ENCODE measurements around the gene RRP36. TPM values are rescaled to one million over a fixed set of nuclear protein-coding genes. Genes with fewer than 3 reads are reported as not detected.

RRP36 gene
- total and polyA plus RNA-seq, 2 of the 8 experiments (the other 6 are each of a cell fraction or from before 2014, with no cell fraction given) = 33.9 to 92.3 TPM

DNA sequence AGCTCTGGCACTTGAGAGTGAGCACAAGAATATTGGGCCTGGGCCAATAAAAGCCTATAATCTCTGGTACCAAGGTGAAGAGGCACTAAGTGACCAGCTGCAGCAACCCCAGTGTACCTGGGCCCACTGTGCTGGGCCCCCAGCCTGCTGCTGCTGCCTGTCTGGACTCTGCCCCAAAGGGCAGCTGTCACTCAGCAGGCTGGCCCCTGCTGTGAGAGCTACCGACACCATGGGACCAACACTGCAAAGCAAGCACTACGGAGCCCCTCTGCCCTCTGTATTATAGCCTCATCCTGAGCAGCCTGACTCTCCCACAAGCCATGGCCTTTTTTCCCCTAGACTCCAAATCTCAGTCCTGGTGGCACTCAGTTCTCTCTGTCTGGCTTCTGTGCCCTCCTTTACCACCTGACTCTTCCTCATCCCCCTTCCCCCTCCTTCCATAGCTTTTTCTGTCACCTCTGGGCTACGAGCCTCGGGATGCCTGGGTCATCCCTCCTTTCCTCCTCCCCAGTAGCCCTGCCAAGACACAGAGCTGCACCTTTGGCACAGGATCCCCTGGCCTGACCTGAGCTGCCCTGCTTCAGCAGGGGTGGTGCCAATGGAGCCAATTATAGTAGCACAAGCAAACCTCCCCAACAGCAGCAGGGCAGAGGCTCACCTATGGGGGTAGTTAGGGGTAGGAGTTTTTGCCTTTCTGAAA, 14.2 kb downstream of the RRP36 start:
- H2AK5ac ChIP-seq (ENCODE audit: low read depth, low read length) = no peak overlapping the region
- H3K4me1 ChIP-seq (replicated peaks in 1 of 4; ENCODE audit: control insufficient read depth in 3 of 4, insufficient read depth in 4 of 4, low read length in 3 of 4) = no peaks in the 10 kb centered on the region
- no peak overlapping the region for H2BK20ac ChIP-seq (ENCODE audit: low read length)
- no peak overlapping the region for H3K23ac ChIP-seq (ENCODE audit: insufficient read length)
- H3K79me1 ChIP-seq (ENCODE audit: low read depth, low read length) = no peaks in the 10 kb centered on the region
- H3K9me3 ChIP-seq (ENCODE audit: insufficient read depth in 2 of 2, low read depth in 1 of 2, low read length in 1 of 2) = no peaks in the 10 kb centered on the region
- H4K20me1 ChIP-seq (replicated peaks in 1 of 2; ENCODE audit: control insufficient read depth in 1 of 2, insufficient read depth in 2 of 2, low read length in 2 of 2) = peaks cover 2 to 16% of the 10 kb centered on the region in 2 experiments
- H3K9ac ChIP-seq (replicated peaks in 1 of 4; ENCODE audit: extremely low read depth in 1 of 4, low read depth in 3 of 4, low read length in 3 of 4) = no peak overlapping the region
- no peaks in the 10 kb centered on the region for H3K27me3 ChIP-seq (replicated peaks in 1 of 4; ENCODE audit: control insufficient read depth in 3 of 4, extremely low read depth in 1 of 4, insufficient read depth in 3 of 4, low read length in 3 of 4)
- H2AFZ ChIP-seq (ENCODE audit: low read length) = no peak overlapping the region
- CTCF ChIA-PET (ENCODE audit: partially characterized antibody) = interaction anchor here (0.6 to 2.2 kb wide), 9 partner anchors 9 to 304 kb away, joined by 3 to 5 read pairs (median 3); no protein-coding TSS in a partner anchor
- H3K56ac ChIP-seq (replicated peaks; ENCODE audit: insufficient read length, low read depth, low read length) = no peak overlapping the region
- no peak overlapping the region for H2BK120ac ChIP-seq (replicated peaks; ENCODE audit: low read depth, low read length)
- FAIRE-seq = no peak
- no peak overlapping the region for H3K27ac ChIP-seq (ENCODE audit: low read depth, low read length)
- no peak overlapping the region for H3K4ac ChIP-seq (replicated peaks; ENCODE audit: insufficient read length, low read depth, low read length)
- H2BK12ac ChIP-seq (ENCODE audit: low read depth, low read length) = no peak overlapping the region
- H4K5ac ChIP-seq (ENCODE audit: insufficient read length, low read depth, low read length) = no peak overlapping the region
- H3K23me2 ChIP-seq (ENCODE audit: low read depth, low read length) = peaks cover 2% of the 10 kb centered on the region; the same call in 1 of the 2 replicates
- no peak for DNase-seq (ENCODE audit: low read depth in 1 of 2, low spot score in 2 of 2)
- no peak overlapping the region for H2BK15ac ChIP-seq (ENCODE audit: low read length)
- H4K8ac ChIP-seq (ENCODE audit: extremely low read depth, insufficient read depth, low read length) = peak overlapping the region; percentile 77; the same call in 1 of the 2 replicates
- peaks cover 2 to 35% (median 14%) of the 10 kb centered on the region in 4 experiments; a peak in 5 of 8 replicates for H3K36me3 ChIP-seq (ENCODE audit: control insufficient read depth in 2 of 4, insufficient read depth in 4 of 4, low read length in 3 of 4)
- no peak overlapping the region for H3K4me2 ChIP-seq (ENCODE audit: insufficient read depth in 1 of 2, low read depth in 2 of 2, low read length in 2 of 2)
- no peak overlapping the region for H3K4me3 ChIP-seq (ENCODE audit: extremely low read depth in 1 of 4, insufficient read depth in 2 of 4, low read depth in 3 of 4, low read length in 4 of 4)
- H3K18ac ChIP-seq (ENCODE audit: extremely low read depth, low read length) = no peak overlapping the region
- H3K14ac ChIP-seq (ENCODE audit: insufficient read length) = no peak overlapping the region
- H2BK5ac ChIP-seq (ENCODE audit: low read depth, low read length) = no peak overlapping the region
- TF ChIP-seq POLR2A (IDR thresholded peaks at IDR 0.05; ENCODE audit: control extremely low read depth in 1 of 2, low read depth in 2 of 2, low read length in 2 of 2) = peak in 1 of 2 experiments; percentile 37; a peak in 1 of 3 replicates
- TF ChIP-seq, protein P1, sequence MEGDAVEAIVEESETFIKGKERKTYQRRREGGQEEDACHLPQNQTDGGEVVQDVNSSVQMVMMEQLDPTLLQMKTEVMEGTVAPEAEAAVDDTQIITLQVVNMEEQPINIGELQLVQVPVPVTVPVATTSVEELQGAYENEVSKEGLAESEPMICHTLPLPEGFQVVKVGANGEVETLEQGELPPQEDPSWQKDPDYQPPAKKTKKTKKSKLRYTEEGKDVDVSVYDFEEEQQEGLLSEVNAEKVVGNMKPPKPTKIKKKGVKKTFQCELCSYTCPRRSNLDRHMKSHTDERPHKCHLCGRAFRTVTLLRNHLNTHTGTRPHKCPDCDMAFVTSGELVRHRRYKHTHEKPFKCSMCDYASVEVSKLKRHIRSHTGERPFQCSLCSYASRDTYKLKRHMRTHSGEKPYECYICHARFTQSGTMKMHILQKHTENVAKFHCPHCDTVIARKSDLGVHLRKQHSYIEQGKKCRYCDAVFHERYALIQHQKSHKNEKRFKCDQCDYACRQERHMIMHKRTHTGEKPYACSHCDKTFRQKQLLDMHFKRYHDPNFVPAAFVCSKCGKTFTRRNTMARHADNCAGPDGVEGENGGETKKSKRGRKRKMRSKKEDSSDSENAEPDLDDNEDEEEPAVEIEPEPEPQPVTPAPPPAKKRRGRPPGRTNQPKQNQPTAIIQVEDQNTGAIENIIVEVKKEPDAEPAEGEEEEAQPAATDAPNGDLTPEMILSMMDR (IDR thresholded peaks at IDR 0.05; ENCODE audit: control extremely low read depth in 1 of 3, insufficient read depth in 1 of 3, low read depth in 1 of 3, low read length in 3 of 3) = no peak
- no peaks in the 10 kb centered on the region for H3K79me2 ChIP-seq (ENCODE audit: control insufficient read depth in 1 of 2, insufficient read depth in 2 of 2, low read length in 2 of 2)
- WGBS, 2 experiments (ENCODE audit: extremely low coverage in 1 of 2, insufficient coverage in 1 of 2, insufficient read length in 1 of 2, insufficient replicate concordance in 2 of 2, low coverage in 1 of 2, low lambda C conversion rate in 2 of 2, missing lambda C conversion rate in 1 of 2) = 90% methylated on average over 3 of the region's 4 CpGs; no CpG with 5 or more reads in 1 of the 2 experiments
- POLR2A ChIA-PET (ENCODE audit: partially characterized antibody) = interaction anchor here (1.0 to 29.7 kb wide), 7 partner anchors 7 to 127 kb away, joined by 3 to 584 read pairs (median 7); partner anchors contain the start of genes CNPY3, CUL7, KLC4 and KLHDC3
- H4K91ac ChIP-seq (replicated peaks; ENCODE audit: insufficient read length, low read length) = no peak overlapping the region
